Esophagus (tissue), 2 donors: ENCODE measurements around the gene PSTK. TPM values are rescaled to one million over a fixed set of nuclear protein-coding genes. Genes with fewer than 3 reads are reported as not detected.

ENCODE experiments used
- H3K27ac ChIP-seq, 2 donors: one replicate each; pipeline ENCODE4 v1.5.1; 2013; ENCODE audit warnings: low read depth in 2 of 2, mild to moderate bottlenecking in 2 of 2, inconsistent platforms in 1 of 2, low read length in 1 of 2, moderate library complexity in 1 of 2
- H3K27me3 ChIP-seq, 2 donors: one replicate each; pipeline ENCODE4 v1.6.1; 2013; ENCODE audit warnings: low read length in 2 of 2, control low read depth in 1 of 2, mild to moderate bottlenecking in 1 of 2; ENCODE audit not compliant: insufficient read depth in 2 of 2, control insufficient read depth in 1 of 2
- H3K36me3 ChIP-seq, 2 donors: one replicate each; pipeline ENCODE4 v1.6.1; 2013; ENCODE audit warnings: low read length in 1 of 2; ENCODE audit not compliant: control insufficient read depth in 2 of 2, insufficient read depth in 2 of 2
- H3K4me1 ChIP-seq, 2 donors: one replicate each; pipeline ENCODE4 v1.6.1; 2013; ENCODE audit warnings: low read length in 1 of 2; ENCODE audit not compliant: control insufficient read depth in 2 of 2, insufficient read depth in 2 of 2
- H3K4me3 ChIP-seq, 2 donors: one replicate each; pipeline ENCODE4 v1.5.1; 2013; ENCODE audit warnings: low read length in 2 of 2, mild to moderate bottlenecking in 2 of 2, low read depth in 1 of 2, moderate library complexity in 1 of 2
- H3K9me3 ChIP-seq, 2 donors: one replicate each; pipeline ENCODE4 v1.6.1; 2013; ENCODE audit warnings: mild to moderate bottlenecking in 2 of 2, low read depth in 1 of 2, low read length in 1 of 2, moderate library complexity in 1 of 2; ENCODE audit not compliant: control insufficient read depth in 2 of 2, insufficient read depth in 1 of 2
- WGBS, 2 donors: extraction: QIAGEN DNeasy Blood & Tissue Kit; methylation state at CpG; one replicate each; pipeline ENCODE4 v1.1.7; 2013; 5-methylcytosine and 5-hydroxymethylcytosine counted together
- polyA plus RNA-seq, 2 donors: library from polyadenylated mRNA; stranded (reverse); fragments of 200-250 nt; gene quantifications; one replicate each; pipeline ENCODE4 v1.2.3, GENCODE V29; 2013
- donor health status: healthy with polysubstance abuse.
- donor health status: Bipolar disorder and iron deficiency.

The PSTK gene
- polyA plus RNA-seq, 2 donors, result 2.7 to 2.9 TPM

GRCh38 chr10:122988501-122988900, 8.3 kb downstream of the PSTK start:
- Histone ChIP-seq H3K27me3 (no peaks in the 10 kb centered on the region), H3K27ac (no peak overlapping the region), H3K9me3 (no peaks in the 10 kb centered on the region), H3K4me3 (no peak overlapping the region), H3K36me3 (peaks cover 1 to 2% of the 10 kb centered on the region in 2 donors), H3K4me1 (no peaks in the 10 kb centered on the region)
- WGBS, 2 donors, result 76 to 79% methylated on average over 2 of the region's 2 CpGs

DNA sequence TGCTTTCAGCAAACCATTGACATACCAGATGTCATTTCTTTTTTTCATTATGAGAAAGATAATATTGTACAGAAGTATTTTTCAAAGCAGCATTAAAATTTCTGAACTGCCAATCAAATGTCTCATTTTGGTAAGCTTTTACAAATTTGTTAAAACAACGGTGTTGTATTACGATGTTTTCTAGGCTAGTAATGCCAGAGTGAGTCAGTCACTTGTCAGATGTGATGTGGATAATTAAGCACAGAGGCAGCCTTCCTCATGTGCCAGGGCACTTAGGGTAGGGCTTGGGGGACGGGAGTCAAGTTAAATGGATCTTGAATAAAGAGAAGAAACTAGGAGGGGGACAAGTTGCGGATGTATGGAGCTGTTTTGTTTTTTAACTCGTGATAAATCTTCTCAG, 10.1 kb downstream of the PSTK start:
- H3K27ac ChIP-seq, result no peak overlapping the region
- WGBS, 2 donors, result 68 to 79% methylated on average over 5 of the region's 5 CpGs
- H3K36me3 ChIP-seq, result peaks cover 8 to 9% of the 10 kb centered on the region in 2 donors
- H3K27me3 ChIP-seq, result no peaks in the 10 kb centered on the region
- no peak overlapping the region for H3K4me3 ChIP-seq
- no peaks in the 10 kb centered on the region for H3K4me1 ChIP-seq
- H3K9me3 ChIP-seq, result no peaks in the 10 kb centered on the region

DNA sequence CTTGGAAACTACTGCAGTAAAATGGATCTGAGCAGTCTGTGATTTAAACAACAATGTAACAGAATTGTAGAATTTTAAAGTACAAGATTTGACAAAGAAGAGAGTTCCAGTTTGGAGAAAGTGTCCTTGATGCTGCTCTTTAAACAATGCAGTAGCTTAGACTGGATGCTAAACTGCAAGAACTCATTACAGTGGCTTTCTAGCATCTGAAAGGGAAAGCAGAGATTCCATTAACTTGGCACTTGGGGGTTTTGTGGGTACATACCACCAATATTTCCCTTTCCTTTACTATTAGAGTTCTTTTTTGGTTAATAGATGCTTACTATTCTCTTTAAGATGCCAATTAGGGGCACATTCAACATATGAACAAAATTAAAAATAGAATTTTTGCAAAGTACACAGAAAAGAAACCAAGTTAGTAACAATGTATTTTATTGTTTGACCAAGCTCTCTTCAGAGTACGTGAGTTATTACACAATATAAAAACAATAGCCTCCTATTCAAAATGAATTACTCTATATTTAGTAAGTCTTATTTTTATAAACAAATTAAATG, 11.9 kb downstream of the PSTK start:
- no peaks in the 10 kb centered on the region for H3K27me3 ChIP-seq
- no peak overlapping the region for H3K4me3 ChIP-seq
- WGBS, 2 donors, result 73 to 83% methylated on average over 1 of the region's 1 CpG
- H3K36me3 ChIP-seq, result peaks cover 12% of the 10 kb centered on the region in 2 donors
- peaks cover 0 to under 1% of the 10 kb centered on the region in 2 donors for H3K9me3 ChIP-seq
- no peaks in the 10 kb centered on the region for H3K4me1 ChIP-seq
- no peak overlapping the region for H3K27ac ChIP-seq

DNA sequence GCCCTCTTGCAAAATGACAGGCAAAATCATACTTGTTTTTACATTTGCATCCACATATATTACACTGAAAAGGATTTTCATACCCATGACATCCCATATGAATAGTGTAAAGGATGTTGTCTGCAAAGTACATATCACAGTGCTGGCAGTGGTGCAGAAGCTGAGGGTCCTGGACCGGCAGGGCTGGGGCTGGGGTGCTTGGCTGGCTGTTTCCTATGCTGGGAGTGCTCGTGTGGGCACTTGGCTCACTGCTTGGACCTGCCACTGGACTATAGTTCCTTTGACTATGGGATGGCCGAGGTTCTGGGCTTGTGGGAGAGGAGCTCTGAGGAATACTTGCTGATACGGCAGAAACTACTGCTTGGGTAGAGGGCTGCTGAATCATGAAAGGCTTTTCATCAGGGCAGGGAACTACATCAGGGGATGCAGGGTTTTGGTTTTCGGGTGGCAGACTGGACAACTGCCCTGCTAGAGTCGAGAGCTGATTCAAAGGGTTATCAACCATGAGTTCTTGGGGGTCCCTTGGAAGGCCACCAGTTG, 13.7 kb downstream of the PSTK start:
- peaks cover 0 to 2% of the 10 kb centered on the region in 2 donors for H3K9me3 ChIP-seq
- peaks cover 10 to 12% of the 10 kb centered on the region in 2 donors for H3K36me3 ChIP-seq
- H3K4me1 ChIP-seq, result peaks cover 0 to under 1% of the 10 kb centered on the region in 2 donors
- no peak overlapping the region for H3K27ac ChIP-seq
- H3K4me3 ChIP-seq, result no peak overlapping the region
- H3K27me3 ChIP-seq, result no peaks in the 10 kb centered on the region
- WGBS, 2 donors, result 93 to 95% methylated on average over 6 of the region's 6 CpGs

- Histone ChIP-seq H3K4me3 (no peak overlapping the region), H3K27me3 (no peaks in the 10 kb centered on the region), H3K36me3 (peaks cover 10 to 12% of the 10 kb centered on the region in 2 donors), H3K27ac (no peak overlapping the region), H3K9me3 (peaks cover 0 to 2% of the 10 kb centered on the region in 2 donors), H3K4me1 (peaks cover 0 to 2% of the 10 kb centered on the region in 2 donors)
- 78 to 84% methylated on average over 4 of the region's 4 CpGs for WGBS, 2 donors
These were observed 15.7 kb downstream of the PSTK start for GRCh38 chr10:122995936-122996335.

- no peak overlapping the region for H3K27ac ChIP-seq
- peaks cover 10 to 12% of the 10 kb centered on the region in 2 donors for H3K36me3 ChIP-seq
- 82 to 86% methylated on average over 3 of the region's 3 CpGs for WGBS, 2 donors
- peaks cover 0 to 2% of the 10 kb centered on the region in 2 donors for H3K4me1 ChIP-seq
- H3K27me3 ChIP-seq, result no peaks in the 10 kb centered on the region
- peaks cover 0 to 2% of the 10 kb centered on the region in 2 donors for H3K9me3 ChIP-seq
- no peak overlapping the region for H3K4me3 ChIP-seq
These were observed 17.7 kb downstream of the PSTK start for GRCh38 chr10:122997864-122998263.

DNA sequence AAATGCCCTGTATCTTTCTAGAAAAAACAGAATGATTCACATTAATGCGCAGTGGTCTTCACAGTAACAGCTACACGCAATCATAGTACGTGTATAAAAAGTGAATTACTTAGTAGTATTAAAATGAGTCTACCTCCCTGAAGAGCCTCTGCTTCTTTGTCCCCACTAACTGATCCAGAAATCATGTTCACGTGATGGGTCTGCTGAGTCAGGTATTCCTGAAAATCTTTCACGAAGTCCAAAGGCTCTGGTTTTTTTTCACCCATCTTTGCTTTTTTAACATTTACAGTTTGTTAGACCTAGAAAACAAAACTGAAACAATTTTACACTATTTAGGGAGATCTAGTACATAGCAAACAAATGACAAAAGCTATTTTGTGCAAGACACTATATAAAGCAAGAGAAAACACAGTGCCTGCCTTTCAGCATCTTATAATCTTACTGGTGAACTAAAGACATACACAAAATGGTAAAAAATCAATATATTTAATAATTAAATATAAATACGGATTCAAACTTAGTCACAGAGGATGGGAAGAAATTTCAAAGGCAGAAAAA, 18.2 kb downstream of the PSTK start:
- Histone ChIP-seq H3K4me3 (no peak overlapping the region), H3K4me1 (peaks cover 0 to 2% of the 10 kb centered on the region in 2 donors), H3K27ac (no peak overlapping the region), H3K36me3 (peaks cover 10 to 12% of the 10 kb centered on the region in 2 donors), H3K27me3 (no peaks in the 10 kb centered on the region), H3K9me3 (peaks cover 0 to 2% of the 10 kb centered on the region in 2 donors)
- 89% methylated on average over 6 of the region's 6 CpGs for WGBS, 2 donors

GRCh38 chr10:122998934-122999333, 18.7 kb downstream of the PSTK start:
- H3K36me3 ChIP-seq, result peaks cover 8 to 10% of the 10 kb centered on the region in 2 donors
- 98% methylated on average over 3 of the region's 3 CpGs for WGBS, 2 donors
- H3K4me1 ChIP-seq, result peaks cover 0 to 2% of the 10 kb centered on the region in 2 donors
- no peak overlapping the region for H3K27ac ChIP-seq
- no peaks in the 10 kb centered on the region for H3K27me3 ChIP-seq
- peaks cover 0 to 2% of the 10 kb centered on the region in 2 donors for H3K9me3 ChIP-seq
- H3K4me3 ChIP-seq, result no peak overlapping the region

GRCh38 chr10:122999347-122999746, 19.1 kb downstream of the PSTK start:
- H3K27me3 ChIP-seq, result no peaks in the 10 kb centered on the region
- H3K9me3 ChIP-seq, result peaks cover 0 to 2% of the 10 kb centered on the region in 2 donors
- H3K27ac ChIP-seq, result no peak overlapping the region
- peaks cover 0 to 2% of the 10 kb centered on the region in 2 donors for H3K4me1 ChIP-seq
- H3K4me3 ChIP-seq, result no peak overlapping the region
- H3K36me3 ChIP-seq, result peaks cover 4 to 6% of the 10 kb centered on the region in 2 donors
- WGBS, 2 donors, result 52 to 53% methylated on average over 3 of the region's 3 CpGs

- peaks cover 0 to 2% of the 10 kb centered on the region in 2 donors for H3K4me1 ChIP-seq
- 81% methylated on average over 3 of the region's 3 CpGs for WGBS, 2 donors
- no peak overlapping the region for H3K4me3 ChIP-seq
These were observed 20.0 kb downstream of the PSTK start for GRCh38 chr10:123000155-123000554.

More at GRCh38 chr10:123000155-123000554, 20.0 kb downstream of the PSTK start:
- Histone ChIP-seq H3K36me3 (peaks cover 4% of the 10 kb centered on the region in 2 donors), H3K9me3 (peaks cover 0 to 2% of the 10 kb centered on the region in 2 donors), H3K27ac (no peak overlapping the region), H3K27me3 (no peaks in the 10 kb centered on the region)
